ENCODE measurements around the gene ERBB3.

The ERBB3 gene

GRCh38 chr12:56082967-56083366, 3.0 kb downstream of the ERBB3 start:
- Histone ChIP-seq H3K9me2 (replicated peaks; ENCODE audit: insufficient read depth, low read length) (no peaks in the 10 kb centered on the region), H2AFZ (ENCODE audit: low read length) (no peak overlapping the region), H3F3A (ENCODE audit: insufficient read depth, low read length) (peaks cover 8% of the 10 kb centered on the region), H3K4me1 (ENCODE audit: low read length) (no peaks in the 10 kb centered on the region), H3K79me2 (ENCODE audit: low read length) (no peaks in the 10 kb centered on the region), H3K27ac (ENCODE audit: low read length) (no peak overlapping the region), H3K9ac (ENCODE audit: low read length) (no peak overlapping the region), H3K27me3 (replicated peaks; ENCODE audit: insufficient read depth, low read length) (peaks cover 29% of the 10 kb centered on the region), H3K4me3 (ENCODE audit: low read length) (no peak overlapping the region), H3K9me3 (replicated peaks; ENCODE audit: insufficient read depth, low read length) (no peaks in the 10 kb centered on the region), H3K36me3 (replicated peaks; ENCODE audit: insufficient read depth, low read length) (no peaks in the 10 kb centered on the region), H4K20me1 (ENCODE audit: insufficient read depth, low read length) (no peaks in the 10 kb centered on the region), H3K4me2 (ENCODE audit: low read depth, low read length) (no peak overlapping the region)
- TF ChIP-seq EZH2 (optimal IDR thresholded peaks at IDR 0.05; ENCODE audit: low read depth, low read length) (no peak), EZH2phosphoT487 (IDR thresholded peaks at IDR 0.05; ENCODE audit: low read length) (no peak), CTCF (IDR thresholded peaks at IDR 0.05; ENCODE audit: low read length) (no peak)
- no peak for DNase-seq

- H3K9ac ChIP-seq (ENCODE audit: low read length), result no peak overlapping the region
- no peak for DNase-seq
- no peak overlapping the region for H3K4me3 ChIP-seq (ENCODE audit: low read length)
- H3K27ac ChIP-seq (ENCODE audit: low read length), result no peak overlapping the region
- no peaks in the 10 kb centered on the region for H3K9me2 ChIP-seq (replicated peaks; ENCODE audit: insufficient read depth, low read length)
- no peaks in the 10 kb centered on the region for H3K4me1 ChIP-seq (ENCODE audit: low read length)
- H3K79me2 ChIP-seq (ENCODE audit: low read length), result no peaks in the 10 kb centered on the region
- no peak overlapping the region for H2AFZ ChIP-seq (ENCODE audit: low read length)
- TF ChIP-seq CTCF (IDR thresholded peaks at IDR 0.05; ENCODE audit: low read length) (peak; percentile 35), EZH2phosphoT487 (IDR thresholded peaks at IDR 0.05; ENCODE audit: low read length) (no peak)
- no peak overlapping the region for H3K4me2 ChIP-seq (ENCODE audit: low read depth, low read length)
- no peaks in the 10 kb centered on the region for H3K36me3 ChIP-seq (replicated peaks; ENCODE audit: insufficient read depth, low read length)
- H3K9me3 ChIP-seq (replicated peaks; ENCODE audit: insufficient read depth, low read length), result no peaks in the 10 kb centered on the region
- peaks cover 29% of the 10 kb centered on the region for H3K27me3 ChIP-seq (replicated peaks; ENCODE audit: insufficient read depth, low read length)
- H4K20me1 ChIP-seq (ENCODE audit: insufficient read depth, low read length), result no peaks in the 10 kb centered on the region
- no peaks in the 10 kb centered on the region for H3F3A ChIP-seq (ENCODE audit: insufficient read depth, low read length)
These were observed 5.1 kb downstream of the ERBB3 start for GRCh38 chr12:56084958-56085543.

GRCh38 chr12:56086096-56086495, 6.1 kb downstream of the ERBB3 start:
- Histone ChIP-seq H3K9me3 (replicated peaks; ENCODE audit: insufficient read depth, low read length) (no peaks in the 10 kb centered on the region), H3K9ac (ENCODE audit: low read length) (no peak overlapping the region), H3K79me2 (ENCODE audit: low read length) (no peaks in the 10 kb centered on the region), H2AFZ (ENCODE audit: low read length) (no peak overlapping the region), H4K20me1 (ENCODE audit: insufficient read depth, low read length) (no peaks in the 10 kb centered on the region), H3F3A (ENCODE audit: insufficient read depth, low read length) (no peaks in the 10 kb centered on the region), H3K9me2 (replicated peaks; ENCODE audit: insufficient read depth, low read length) (no peaks in the 10 kb centered on the region), H3K36me3 (replicated peaks; ENCODE audit: insufficient read depth, low read length) (no peaks in the 10 kb centered on the region), H3K4me2 (ENCODE audit: low read depth, low read length) (no peak overlapping the region), H3K4me3 (ENCODE audit: low read length) (no peak overlapping the region), H3K27me3 (replicated peaks; ENCODE audit: insufficient read depth, low read length) (peaks cover 20% of the 10 kb centered on the region; the same call in 1 of the 2 replicates), H3K4me1 (ENCODE audit: low read length) (no peaks in the 10 kb centered on the region), H3K27ac (ENCODE audit: low read length) (no peak overlapping the region)
- TF ChIP-seq CTCF (IDR thresholded peaks at IDR 0.05; ENCODE audit: low read length) (no peak), EZH2phosphoT487 (IDR thresholded peaks at IDR 0.05; ENCODE audit: low read length) (no peak)
- no peak for DNase-seq

Data from MM.1S (cell line).